Fibroblast of skin of right biceps (primary cell): ENCODE data around the gene ATP5F1E.
A peak's percentile ranks its signal among the peaks of the same experiment; 100 is the strongest.

Source experiments
- DNase-seq: peaks from one replicate; pipeline ENCODE4 v3.0.0-alpha.2; 2013

ATP5F1E gene

GRCh38 chr20:59032023-59032712, at the start of gene ATP5F1E:
Gene ATP5F1E, minus strand, starts transcription at chr20:59032335. Its CDS starts 84 bp downstream, at chr20:59032251.
- DNase-seq, result peak; percentile 96

- DNase-seq, result no peak
Measured at GRCh38 chr20:59081036-59081435, 48.9 kb upstream of the ATP5F1E start.

GRCh38 chr20:59078231-59078630, 46.1 kb upstream of the ATP5F1E start:
- DNase-seq, result no peak

GRCh38 chr20:59077705-59078104, 45.6 kb upstream of the ATP5F1E start:
- DNase-seq, result no peak

GRCh38 chr20:59075934-59076508, 43.9 kb upstream of the ATP5F1E start:
- no peak for DNase-seq

GRCh38 chr20:59074456-59074855, 42.3 kb upstream of the ATP5F1E start:
- peak; percentile 57 for DNase-seq

- DNase-seq, result no peak
Measured at GRCh38 chr20:59073582-59073981, 41.4 kb upstream of the ATP5F1E start.

- DNase-seq, result no peak
Measured at GRCh38 chr20:59071216-59071615, 39.1 kb upstream of the ATP5F1E start.

GRCh38 chr20:59069026-59069425, 36.9 kb upstream of the ATP5F1E start:
- no peak for DNase-seq

- no peak for DNase-seq
Measured at GRCh38 chr20:59068534-59068933, 36.4 kb upstream of the ATP5F1E start.

- no peak for DNase-seq
Measured at GRCh38 chr20:59064214-59064722, 32.1 kb upstream of the ATP5F1E start.

- DNase-seq, result peak; percentile 63
Measured at GRCh38 chr20:59063358-59064213, 31.5 kb upstream of the ATP5F1E start.

GRCh38 chr20:59062081-59062480, 29.9 kb upstream of the ATP5F1E start:
- no peak for DNase-seq

- DNase-seq, result peak; percentile 13
Measured at GRCh38 chr20:59055302-59055701, 23.2 kb upstream of the ATP5F1E start.

- DNase-seq, result no peak
Measured at GRCh38 chr20:59051666-59052185, 19.6 kb upstream of the ATP5F1E start.

- DNase-seq, result no peak
Measured at GRCh38 chr20:59050437-59050836, 18.3 kb upstream of the ATP5F1E start.

GRCh38 chr20:59048681-59049030, 16.5 kb upstream of the ATP5F1E start:
- DNase-seq, result no peak

- peak; percentile 84 for DNase-seq
Measured at GRCh38 chr20:59047938-59048680, 16.0 kb upstream of the ATP5F1E start.

GRCh38 chr20:59046862-59047261, 14.7 kb upstream of the ATP5F1E start:
- DNase-seq, result no peak

GRCh38 chr20:59044796-59045195, 12.7 kb upstream of the ATP5F1E start:
- DNase-seq, result no peak

GRCh38 chr20:59044295-59044694, 12.2 kb upstream of the ATP5F1E start:
- DNase-seq, result no peak

- peak; percentile 38 for DNase-seq
Measured at GRCh38 chr20:59043698-59044097, 11.6 kb upstream of the ATP5F1E start.
